ENCODE results near the gene RPL4.
"Not testable (repeated sequence)": the region's sequence is repeated elsewhere in the genome, so short reads cannot be mapped to it uniquely, and the experiment has no call there.

The RPL4 gene

DNA sequence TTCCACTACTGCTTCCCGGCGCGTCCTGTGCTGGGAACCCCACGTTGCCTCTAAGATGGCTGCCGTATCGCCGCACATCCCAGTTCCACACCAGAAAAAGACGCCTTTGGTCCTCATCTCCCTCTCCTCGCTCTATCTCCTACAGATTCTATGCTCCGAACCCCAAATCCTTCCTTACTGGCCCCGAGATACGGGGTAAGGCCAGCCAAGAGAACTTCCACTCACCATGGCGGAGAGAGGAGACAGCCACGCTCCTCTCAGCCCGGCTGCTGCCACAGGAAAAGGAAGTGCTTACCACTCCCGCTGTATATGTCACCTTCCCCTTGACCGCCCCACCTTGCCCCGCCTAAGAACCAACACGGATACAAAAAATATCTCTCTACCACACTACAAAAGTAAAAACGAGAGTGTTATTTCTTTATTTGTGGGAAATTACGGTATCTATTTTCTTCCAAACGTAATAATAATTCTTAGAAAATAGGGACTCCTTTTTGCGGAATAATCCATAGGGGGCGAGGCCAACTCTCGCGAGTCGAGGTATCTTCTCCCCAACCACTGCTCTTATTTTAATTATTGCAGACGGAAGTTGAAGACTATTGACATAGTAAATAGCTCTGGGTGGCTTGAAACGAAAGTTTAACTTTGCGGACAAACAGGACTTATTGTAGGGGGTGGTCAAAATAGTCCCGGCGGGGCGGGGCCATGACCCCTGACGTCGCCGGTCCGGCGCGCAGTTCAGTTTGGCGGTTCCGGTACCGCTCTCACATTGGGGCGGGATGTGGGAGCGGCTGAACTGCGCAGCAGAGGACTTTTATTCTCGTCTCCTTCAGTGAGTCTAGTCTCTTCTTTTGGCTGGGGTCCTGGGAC lies at the start of gene RPL4, which contains the start of gene ZWILCH:
Gene RPL4 (minus strand): TSS at position 293 of the 867 bp plus-strand sequence. CDS start 65 bp downstream, at position 228.
Gene ZWILCH (plus strand): TSS at position 764 of the 867 bp plus-strand sequence. CDS start 13 bp downstream, at position 777.
- DNase-seq, result peak; percentile 21 to 93 (median 54)

DNA sequence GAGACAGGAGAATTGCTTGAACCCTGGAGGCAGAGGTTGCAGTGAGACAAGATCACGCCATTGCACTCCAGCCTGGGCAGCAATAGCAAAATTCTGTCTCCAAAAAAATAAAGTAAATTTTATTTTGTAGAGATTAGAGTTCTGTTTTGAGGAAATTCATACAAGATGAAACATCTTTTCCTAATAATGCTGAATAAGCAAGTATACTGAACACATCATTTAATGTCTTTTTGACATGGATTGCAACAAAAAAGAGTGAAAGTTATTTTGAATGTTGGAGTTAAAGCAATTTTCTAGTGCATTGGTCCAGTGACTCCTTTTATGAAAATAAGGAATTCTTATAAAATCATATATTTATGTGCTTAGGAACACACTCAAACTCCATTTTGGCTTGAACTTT lies 40.6 kb upstream of the RPL4 start:
- DNase-seq, result no peak

DNA sequence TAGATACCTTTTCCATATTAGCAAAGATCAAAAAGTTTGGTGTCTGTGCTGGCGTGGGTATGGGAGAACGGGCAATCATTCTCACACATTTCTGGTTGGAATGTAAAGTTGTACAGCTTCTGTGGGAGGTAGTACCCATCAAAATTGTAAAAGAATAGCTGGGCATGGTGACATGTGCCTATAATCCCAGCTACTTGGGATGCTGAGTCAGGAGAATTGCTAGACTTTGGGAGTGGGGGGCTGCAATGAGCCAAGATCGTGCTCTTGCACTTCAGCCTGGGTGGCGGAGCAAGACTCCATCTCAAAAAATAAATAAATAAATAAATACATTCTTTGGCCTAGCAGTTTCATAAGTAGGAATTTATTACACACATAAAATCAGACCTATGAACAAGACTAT lies 38.2 kb upstream of the RPL4 start:
- DNase-seq, result no peak

DNA sequence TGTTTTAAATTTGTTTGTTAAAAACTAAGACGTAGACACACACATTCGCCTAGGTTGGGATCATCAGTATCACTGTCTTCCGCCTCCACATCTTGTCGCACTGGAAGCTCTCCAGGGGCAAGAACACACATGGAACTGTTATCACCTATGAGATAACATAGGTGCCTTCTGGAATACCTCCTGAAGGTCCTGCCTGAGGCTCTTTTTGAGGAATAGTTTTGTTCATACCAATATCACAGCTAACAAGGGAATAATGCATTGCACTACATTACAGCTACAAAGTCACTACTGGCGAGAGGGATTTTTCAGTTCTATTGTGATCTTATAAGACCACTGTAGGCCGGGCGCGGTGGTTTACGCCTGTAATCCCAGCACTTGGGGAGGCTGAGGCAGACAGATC lies 30.4 kb upstream of the RPL4 start:
- DNase-seq, result no peak

DNA sequence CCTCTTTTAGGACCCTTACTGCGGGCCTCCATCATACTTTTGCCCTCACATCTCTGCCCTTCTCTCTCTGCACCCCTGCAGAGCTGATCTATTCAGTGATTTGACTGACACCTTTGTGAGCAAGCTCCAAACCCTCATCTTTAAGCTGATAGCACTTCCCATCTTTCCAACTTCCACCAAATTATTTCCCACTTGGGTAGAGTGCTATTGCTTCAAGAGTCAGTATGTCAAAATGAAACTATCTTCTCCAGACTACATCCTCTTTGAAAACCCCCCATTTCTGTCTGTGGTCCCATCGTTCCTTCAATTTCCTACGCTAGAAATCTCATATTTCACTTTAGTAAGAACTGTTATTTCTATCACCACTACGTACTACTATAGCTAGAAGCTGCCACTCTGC lies 20.2 kb upstream of the RPL4 start:
- DNase-seq, result no peak

DNA sequence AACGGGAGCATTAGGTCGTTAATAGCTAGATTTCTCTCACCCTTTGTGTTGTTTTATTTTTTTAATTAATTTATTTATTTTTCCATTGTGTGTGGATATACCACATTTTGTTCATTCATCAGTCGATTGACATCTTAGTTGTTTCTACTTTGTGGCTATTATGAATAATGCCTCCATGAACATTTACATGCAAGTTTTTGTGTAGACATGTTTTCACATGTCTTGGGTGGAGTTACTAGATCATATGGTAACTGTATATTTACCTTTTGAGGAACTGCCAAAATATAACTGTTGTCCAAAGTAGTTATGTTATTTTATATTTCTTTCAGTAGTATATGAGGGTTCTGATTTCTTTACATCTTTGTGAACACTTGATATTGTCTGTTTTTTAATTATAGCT lies 19.3 kb upstream of the RPL4 start:
- no peak for DNase-seq

DNA sequence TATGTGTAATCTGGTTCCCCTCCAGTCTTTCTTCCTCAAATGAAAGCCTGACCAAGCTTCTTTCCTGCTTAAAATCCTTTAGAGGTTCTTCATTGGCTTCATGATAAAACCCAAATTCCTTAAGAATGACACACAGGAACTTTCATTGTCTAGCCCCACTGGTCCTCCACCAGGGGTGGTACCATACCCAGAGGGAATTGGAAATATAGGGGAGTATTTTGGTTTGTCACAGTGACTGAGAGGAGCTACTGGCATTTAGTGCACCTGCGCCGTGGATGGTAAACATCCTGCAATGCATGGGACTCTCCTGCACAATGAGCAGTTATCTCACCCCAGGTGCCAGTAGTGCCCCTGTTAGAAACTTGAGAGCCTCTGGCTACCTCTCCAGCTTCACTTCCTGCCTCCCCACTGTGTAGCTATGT lies 11.3 kb upstream of the RPL4 start:
- DNase-seq, result no peak

DNA sequence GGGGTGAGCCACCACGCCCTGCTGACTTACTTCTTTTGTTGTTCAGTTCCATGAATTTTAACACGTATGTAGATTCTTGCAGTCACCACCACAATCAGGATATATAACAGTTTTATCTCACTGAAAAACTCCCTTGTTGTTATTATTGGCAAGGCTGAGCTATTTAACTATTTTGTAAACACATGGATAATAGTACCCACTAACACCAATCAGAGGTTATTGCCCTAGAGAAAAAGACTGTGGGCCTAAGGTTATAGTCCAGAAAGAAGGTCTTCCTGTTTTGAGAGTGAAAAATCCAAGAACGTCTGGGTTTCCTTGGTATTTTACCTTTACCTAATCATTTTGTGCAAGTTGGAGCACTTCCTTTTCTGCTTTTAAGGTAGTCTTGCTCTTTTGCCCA lies 9.9 kb upstream of the RPL4 start:
- DNase-seq, result no peak

DNA sequence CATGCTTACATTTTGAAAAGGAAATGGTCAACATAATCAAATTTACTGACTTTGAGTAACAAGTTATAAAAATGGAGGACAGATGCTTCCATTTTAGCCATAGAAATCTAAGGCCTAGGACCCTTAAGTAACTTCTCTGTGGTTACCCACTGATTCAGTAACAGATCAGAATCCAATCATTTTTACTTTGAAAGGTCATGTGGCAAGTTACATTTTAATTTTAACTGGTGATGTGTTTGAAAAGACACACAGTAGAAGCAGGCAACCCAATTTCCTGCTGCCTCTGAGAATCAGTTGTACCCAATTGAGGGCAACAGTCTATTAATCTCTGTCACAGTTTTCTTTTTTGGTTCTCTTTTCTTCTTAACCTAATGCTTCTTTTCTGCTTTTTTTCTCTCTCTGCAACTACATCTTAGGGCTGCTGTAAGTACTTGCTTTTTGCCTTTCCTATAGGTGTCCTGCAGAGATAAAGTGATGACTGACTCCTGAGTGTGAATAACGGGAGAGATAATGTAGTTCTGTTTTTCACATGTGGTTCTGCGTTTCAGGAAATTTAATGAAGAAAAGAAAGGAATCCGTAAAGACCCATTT lies 3.7 kb upstream of the RPL4 start:
- no peak for DNase-seq

DNA sequence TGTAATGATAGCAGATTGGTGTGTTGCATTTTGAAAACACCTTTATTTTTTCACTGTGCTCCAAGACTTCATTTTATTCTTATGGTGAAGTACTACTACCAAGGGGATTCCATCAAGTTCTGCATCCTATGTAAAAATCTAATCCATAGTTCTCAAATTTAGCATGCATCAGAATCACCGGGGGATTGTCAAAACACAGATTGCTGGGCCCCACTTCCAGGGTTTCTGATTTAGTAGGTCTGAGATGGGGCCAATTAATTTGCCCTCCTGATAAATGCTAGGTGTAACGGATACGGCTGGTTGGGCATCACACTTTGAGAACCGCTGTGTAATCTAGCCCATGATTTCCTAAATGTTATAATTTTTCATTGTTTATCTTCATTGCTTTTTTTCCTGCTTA lies 1.2 kb upstream of the RPL4 start:
- DNase-seq, result no peak

DNA sequence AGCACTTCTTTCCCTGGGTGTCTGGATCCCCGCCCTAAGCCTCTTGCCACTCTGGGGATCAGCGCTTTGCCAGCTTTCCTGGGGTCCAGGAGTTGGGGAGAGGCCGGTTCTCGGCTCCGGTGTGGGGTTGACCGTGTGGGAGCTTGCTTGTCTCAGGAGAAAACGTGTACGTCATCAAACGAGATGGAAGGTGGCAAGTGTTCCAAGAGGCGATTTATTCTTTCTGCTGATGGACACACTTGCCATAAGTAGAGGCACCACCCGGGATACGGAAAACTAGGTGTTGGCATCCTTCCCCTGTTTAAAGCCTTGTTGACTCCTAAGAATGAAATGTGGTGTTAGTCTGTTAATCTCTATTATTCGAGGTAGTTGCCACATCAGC lies 766 bp upstream of the RPL4 start:
- peak in 1 of 51 donors; percentile 45 for DNase-seq

DNA sequence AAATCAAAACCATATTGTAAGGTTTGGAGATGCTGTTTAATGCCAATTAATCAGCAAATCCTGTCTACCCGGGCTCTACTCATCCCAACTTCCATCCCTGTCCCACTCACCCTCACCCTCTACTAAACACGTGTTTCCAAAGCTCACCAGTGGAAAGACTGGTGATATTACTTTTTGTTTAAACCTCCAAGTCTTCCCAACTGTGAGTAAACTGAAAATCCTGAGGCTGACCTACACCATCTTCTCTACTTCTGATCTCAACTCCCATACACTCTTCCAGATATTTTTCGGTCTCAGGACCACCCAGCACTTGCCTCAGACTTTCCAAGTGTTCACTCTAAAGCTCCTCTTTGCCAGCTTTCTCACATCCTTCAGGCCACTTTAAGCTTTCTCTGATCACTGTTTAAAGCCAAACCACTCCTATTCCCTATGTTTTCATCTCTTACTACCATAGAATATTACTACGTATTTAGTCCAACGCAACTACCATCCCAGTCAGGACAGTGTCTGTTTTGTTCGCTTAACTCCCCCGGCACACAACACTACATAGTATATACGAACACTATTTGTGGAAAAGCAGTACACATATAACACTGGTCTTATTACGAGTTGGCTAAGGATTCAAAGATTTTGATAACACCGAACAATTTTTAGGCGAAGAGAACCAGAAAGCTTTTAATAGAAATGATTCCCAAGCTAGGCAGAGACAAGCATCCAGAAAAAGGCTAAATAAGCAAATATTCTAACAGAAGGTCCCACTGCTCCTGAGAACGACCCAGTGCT lies 684 bp downstream of the RPL4 start:
- DNase-seq, result no peak

DNA sequence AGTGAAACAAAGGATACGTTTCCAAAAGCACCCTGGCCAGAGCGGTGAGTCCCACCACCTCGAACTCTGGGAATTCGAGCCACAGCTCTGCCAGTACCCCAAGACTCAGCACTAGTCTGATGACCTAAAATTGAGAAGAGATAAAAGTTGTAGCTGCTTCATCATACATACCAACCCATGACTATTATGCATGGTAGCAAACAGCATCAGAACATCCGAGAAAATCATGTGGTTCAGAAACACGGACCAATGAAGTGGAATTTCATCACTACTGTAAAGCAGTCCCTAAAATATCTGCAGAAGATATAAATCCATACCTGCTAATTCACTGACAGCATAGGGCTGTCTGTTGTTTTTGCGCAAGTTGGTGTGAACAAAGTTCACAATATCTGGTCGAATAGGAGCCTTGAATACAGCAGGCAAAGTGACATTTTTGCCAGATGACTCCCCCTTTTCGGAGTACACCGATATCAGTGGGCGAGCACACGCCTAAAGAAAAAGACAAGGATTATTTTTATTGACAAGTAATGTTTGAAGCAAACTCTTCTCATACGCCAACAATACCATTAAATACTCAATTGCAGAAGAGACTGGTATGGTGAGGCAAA lies 1.5 kb downstream of the RPL4 start:
- DNase-seq, result not testable (repeated sequence)

DNA sequence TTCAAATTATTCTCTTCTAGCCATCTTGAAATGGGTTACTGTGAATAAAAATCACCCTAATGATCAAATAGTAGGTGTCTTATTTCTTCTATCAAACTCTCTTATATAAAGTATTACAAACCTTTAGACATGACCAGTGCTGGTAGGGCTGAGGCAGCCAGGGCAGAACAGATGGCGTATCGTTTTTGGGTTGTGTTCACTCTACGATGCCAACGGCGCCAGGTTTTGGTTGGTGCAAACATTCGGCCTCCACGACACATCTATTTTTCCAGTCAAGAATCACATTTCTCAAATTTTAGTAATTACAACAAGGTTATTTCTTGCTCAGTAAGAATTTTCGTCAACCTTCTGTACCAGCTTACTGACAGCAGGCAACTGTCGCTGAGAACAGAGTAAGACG lies 2.2 kb downstream of the RPL4 start:
- DNase-seq, result no peak

DNA sequence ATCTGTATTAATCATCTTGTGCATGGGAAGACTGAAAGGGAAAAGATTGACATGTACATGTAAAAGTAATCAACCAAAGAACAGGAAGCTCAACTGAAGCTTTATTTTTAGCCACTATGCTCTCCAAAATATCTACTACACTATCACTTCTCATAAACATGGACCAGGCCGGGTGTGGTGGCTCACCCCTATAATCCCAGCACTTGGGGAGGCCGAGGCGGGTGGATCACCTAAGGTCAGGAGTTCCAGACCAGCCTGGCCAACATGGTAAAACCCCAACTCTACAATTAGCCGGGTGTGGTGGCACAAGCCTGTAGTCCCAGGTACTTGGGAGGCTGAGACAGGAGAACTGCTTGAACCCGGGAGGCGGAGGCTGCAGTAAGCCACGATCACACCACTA lies 4.3 kb downstream of the RPL4 start:
- not testable (repeated sequence) for DNase-seq

DNA sequence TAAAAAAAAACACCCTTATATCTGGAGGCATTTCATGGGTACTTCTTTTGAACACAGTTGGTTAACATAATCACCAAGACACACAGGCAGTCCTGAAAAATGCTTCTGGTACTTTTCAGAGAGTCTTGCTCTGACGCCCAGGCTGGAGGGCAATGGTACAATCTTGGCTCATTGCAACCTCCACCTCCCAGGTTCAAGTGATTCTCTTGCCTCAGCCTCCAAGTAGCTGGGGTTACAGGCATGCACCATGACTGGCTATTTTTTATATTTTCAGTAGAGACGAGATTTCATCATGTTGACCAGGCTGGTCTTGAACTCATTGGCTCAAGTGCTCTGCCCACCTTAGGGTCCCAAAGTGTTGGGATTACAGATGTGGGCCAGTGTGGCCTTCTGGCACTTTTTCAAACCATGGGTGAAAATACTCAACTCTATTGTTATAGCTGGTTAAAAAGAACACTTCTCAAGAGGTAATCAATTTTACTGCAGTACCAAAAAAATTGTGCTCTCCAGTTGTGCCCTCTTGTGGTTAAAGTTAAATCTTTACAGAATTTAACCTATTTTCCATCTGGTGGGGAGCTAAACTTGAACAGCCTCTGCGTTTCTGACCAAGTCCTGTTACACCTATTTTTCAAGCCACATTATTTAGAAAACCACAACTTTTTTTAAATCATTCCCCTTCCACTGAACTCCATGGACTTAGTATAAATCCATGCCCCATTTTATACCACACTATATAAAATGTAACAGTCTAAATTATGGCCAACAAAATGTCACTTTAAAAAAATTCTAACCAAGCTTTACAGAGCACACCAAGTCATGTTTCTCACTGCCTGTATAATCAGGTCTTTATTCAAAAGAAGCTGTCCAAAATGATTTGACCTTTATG lies 5.9 kb downstream of the RPL4 start:
- DNase-seq, result peak in 1 of 51 donors; percentile 17

DNA sequence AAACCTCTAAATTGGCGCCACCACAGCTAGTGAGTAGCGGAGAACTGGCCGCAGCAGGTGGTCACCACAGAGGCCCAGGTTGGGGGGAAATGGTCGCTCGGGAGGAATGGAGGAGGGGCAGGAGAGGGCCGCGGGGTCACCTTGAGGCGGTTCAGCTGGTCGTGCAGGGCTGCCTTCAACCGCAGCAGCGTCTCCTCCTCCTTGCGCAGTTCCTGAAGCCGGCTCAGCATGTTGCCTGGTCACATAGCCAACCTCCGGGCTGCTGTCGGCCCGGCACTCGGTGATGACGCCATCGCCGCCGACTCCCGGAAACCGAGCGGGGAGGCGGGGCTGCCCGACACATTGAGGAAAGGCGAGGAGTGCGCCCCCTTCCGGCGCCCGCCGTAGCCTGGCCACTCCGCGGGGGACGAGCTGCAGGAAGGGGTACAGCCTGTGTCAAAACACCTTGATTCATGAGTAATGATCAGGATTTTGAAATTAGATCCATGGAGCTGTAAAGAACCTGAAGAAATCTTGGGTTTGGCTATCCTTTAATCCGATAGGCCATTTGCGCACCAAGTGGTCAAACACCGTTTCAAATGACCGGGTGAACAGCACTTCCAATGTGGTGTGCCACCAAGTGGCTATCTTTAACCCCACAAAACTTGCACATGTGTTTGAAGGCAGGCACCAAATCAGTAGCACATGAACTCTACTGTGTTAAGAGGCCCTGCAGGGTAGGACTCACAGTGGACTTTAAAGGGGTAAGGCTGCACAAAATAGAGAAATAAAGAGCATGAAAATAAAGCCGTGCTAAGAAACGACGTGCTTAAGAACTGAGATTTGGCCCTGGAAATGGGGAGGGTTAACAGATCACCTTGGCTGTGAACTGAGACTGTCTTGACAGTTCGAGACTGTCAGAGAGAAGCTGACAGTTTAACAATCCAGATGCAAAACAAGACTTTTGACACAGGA lies 6.9 kb downstream of the RPL4 start, which contains the start of gene SNAPC5:
Gene SNAPC5 (minus strand): TSS at position 261 of the 954 bp plus-strand sequence. CDS start 31 bp downstream, at position 230.
- peak; percentile 44 to 98 (median 90) for DNase-seq

DNA sequence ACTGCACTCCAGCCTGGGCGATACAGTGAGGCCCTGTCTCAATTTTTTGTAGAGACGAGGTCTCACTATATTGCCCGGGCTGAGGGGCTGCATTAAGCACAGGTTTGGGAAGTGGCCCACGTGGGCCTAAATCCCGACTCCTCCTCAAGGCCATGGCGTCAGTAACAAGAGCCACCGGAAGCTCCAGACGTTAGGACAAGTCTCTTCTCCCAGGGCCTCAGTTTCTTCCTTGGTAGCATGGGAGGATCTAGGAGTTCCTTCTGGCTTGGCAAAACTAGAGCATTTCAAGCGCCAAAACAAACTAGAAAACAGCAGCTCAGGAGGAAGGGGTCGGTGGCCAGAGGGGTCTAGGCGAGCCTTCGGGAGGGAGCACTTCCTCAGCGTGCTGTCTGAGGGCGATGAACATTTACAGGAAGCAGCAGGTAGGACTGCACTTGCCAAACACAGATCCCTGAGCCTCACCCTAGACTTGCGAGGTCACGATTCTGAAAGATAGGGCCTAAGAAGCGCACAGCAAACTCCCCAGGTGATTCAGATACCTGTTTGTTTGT lies 7.6 kb downstream of the RPL4 start:
- peak in 4 of 51 donors; percentile 22 to 49 (median 36) for DNase-seq

DNA sequence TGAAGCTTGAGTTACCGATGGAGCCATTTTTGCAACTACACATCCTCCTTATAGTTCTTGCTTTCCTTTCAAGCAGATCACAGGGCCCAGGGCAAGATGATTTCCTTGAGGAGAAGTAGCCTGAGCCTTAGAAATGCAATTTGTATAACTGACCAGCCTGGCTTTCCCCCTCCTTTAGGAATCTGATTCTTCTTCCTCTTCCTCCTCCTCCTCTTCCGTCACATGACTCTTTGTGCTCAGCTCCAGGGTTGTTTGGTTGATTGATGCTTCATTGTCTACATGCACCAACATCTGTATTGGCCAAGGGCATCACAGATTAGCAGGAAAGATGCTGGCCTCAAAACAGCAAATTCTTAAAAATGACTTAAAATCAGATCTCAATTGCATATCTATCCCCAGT lies 10.4 kb downstream of the RPL4 start:
- no peak for DNase-seq
